T-helper 2 cell treated with Interferon-gamma antibody and Interleukin-4, amounts not matched to agents 100 ng/mL and 5 ng/mL, for 36 hours (primary cell): Measurements from ENCODE around the gene CBY1. TPM values are rescaled to one million over a fixed set of nuclear protein-coding genes. Genes with fewer than 3 reads are reported as not detected.

Source experiments
- intact Hi-C: fragments of 100-400 bp; cut with micrococcal nuclease; formaldehyde crosslinking; loops from one replicate; pipeline ENCODE4 v1.15.1; 2023
- total RNA-seq: library from RNA; stranded (reverse); gene quantifications from 2 replicates; pipeline ENCODE4 v1.2.3, GENCODE V29; 2022

CBY1 gene
- total RNA-seq, 1 donor from 2014 or later: 10.2 TPM

DNA sequence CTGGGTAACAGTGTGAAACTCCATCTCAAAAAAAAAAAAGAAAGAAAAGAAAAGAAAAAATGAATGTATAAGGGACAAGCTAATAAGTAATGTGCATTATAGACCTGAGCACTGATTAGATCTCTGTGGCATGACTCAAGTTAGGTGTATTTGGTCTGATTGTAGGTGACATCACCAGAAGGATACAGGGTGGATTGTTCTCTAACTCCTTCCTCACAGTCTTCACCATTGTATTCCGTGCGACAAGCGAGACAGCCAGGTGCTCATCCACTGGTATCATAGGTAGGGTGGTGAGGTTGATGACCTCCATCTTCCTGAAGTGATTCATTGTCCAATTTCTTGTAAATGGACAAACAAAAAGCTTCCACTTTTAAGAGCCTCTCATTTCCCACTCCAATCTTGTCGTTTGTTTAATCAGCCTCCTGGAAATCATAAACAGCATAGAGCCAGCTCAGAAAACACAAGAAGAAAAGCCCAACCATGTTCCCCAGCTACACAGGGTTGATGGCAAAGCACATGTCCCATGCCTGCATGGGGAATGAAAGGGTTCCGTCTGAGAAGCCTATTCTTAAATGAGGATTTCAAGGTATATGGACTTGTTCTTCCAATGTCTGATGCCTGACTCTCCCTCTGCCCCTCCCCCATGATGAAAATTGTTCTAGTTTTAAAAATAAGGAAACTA, 6.5 kb upstream of the CBY1 start:
- intact Hi-C loops: no loop called here

DNA sequence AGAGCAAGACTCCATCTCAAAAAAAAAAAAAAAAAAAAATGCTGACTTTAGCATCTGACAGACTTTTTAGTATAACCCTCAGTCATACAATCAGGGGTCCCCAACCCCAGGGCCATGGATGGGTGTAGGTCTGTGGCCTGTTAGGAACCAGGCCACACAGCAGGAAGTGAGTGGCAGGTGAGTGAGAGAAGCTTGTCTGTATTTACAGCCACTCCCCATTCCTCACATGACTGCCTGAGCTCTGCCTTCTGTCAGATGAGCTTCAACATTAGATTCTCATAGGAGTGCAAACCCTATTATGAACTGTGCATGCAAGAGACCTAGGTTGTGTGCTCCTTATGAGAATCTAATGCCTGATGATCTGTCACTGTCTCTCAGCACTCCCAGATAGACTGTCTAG, 3.6 kb upstream of the CBY1 start:
- intact Hi-C loops: no loop called here

DNA sequence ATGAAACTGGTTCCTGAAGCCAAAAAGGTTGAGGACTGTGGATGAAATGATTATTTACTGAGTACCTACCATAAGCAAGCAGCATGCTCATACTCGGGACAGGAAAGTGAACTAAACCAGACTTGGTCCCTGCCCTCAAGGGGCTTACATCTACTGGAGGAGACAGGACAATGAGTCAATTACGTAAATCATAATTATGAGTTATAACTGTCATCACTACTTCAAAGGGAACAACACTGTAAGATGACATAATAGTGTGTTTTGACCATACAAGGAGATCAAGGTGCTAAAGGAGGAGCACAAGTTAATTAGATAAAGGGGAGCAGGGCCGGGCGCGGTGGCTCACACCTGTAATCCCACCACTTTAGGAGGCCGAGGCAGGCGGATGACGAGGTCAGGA, 2.7 kb upstream of the CBY1 start:
- intact Hi-C loops: no loop called here

DNA sequence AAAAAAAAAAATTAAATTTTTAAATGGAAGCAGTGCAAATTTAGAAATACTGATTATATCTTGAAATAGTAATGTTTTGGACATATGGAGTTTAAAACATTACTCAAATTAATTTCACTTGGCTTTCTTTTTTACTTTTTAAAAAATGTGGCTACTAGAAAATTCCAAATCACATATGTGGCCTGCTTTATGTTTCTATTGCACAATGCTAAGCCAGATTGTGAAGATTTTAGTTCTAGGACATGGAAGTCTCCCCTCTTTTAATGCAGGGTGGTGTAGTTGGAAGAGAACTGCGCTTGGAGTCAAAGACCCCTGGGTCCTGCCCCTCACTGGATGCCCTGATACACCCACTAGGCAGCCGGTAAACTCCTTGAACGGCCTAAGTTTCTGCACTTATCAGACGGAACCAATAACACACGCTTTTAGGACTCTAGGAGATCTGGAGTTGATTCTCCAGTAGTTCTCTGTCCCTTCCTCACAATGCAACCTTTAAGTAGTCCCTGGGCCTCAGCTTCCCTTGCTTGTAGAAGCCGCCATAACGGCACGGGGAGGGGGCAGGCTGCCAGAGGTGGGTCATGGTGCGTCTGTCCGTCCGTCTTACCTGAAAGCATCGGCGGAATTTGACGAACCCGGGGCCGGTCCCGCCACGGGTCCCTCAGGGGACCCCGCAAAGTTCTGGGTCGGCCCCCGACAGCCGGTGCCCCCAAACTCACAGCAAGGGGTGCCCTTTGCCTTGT, 751 bp upstream of the CBY1 start:
- intact Hi-C loops: loop anchor here (1.0 kb wide), 2 partner anchors 45 to 149 kb away; partner anchors contain the start of genes DDX17 and JOSD1

DNA sequence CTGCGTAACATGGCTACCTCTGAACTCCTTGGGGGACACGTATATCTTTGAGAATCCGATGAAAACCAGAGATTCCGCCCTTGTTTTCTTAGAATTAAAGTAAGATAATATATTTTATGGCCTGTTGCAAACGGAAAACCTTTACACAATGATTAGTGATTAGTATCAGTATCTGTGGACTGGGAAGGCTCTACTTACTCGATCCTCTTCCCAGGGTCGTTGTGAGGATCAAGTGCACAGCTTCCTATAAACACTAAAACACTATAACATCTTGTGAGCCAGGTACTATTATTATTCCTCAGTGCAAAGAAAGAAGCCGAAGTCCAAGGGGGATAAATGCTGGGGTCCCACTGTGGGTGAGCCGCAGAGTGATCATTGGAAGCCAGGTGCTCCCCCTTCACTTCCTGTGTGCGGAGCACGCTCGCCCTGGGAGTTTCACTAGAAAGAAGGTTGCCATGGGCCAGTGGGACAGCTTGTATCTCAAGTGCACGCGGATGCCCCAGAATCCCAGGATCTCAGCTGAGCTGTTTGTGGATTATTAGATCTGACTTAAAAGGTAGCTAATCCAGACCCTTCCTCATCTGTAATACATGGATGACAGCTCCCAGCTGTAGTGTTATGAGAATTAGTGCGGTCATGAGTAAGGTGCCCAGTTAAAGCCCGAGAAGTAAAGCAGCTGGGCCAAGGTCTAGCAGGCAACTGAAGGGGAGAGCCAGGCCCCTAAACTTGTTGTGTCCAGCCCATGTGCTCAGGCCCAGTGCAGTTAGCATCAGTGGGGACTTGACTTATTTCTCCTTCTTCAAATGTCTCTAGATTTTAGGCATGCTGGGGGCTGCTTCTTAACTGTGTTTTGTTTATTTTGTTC, 839 bp downstream of the CBY1 start:
- intact Hi-C loops: loop anchor here (1.0 kb wide), 1 partner anchor 24 kb away; the partner anchor contains the start of gene TOMM22

DNA sequence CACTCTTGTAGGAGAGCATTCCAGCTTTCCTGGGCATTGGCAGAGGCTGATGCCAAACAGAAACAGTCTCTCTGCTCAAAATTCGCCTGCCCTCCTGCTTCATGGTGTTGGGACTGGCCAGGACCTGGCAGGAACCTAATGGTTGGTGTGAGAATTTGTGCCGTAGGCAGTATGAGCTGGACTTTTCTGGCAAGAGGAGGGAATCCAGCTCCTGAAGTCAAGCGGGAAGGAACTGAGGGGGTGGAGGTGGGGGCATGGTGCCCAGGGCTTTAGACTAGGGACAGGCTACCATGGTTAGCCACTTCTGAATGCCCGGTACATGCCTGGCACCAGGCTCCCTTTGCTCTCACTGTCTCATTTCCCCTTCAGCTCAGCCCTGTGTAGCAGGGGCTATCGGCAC, 18.4 kb downstream of the CBY1 start:
- intact Hi-C loops: no loop called here

DNA sequence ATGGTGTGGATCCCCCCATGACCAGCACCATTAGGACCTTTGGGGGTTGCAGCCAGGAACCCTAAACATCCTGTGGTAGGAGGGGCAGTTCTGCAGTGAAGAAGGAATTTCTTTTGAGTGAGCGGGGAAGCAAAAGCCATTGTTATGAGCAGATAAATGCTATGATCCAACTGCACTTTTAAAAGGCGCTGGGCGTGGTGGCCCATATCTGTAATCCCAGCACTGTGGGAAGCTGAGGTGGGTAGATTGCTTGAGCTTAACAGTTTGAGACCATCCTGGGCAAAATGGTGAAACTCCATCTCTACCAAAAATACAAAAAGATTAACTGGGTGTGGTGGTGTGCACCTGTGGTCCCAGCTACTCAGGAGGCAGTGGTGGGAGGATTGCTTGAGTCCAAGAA, 19.4 kb downstream of the CBY1 start:
- intact Hi-C loops: no loop called here

DNA sequence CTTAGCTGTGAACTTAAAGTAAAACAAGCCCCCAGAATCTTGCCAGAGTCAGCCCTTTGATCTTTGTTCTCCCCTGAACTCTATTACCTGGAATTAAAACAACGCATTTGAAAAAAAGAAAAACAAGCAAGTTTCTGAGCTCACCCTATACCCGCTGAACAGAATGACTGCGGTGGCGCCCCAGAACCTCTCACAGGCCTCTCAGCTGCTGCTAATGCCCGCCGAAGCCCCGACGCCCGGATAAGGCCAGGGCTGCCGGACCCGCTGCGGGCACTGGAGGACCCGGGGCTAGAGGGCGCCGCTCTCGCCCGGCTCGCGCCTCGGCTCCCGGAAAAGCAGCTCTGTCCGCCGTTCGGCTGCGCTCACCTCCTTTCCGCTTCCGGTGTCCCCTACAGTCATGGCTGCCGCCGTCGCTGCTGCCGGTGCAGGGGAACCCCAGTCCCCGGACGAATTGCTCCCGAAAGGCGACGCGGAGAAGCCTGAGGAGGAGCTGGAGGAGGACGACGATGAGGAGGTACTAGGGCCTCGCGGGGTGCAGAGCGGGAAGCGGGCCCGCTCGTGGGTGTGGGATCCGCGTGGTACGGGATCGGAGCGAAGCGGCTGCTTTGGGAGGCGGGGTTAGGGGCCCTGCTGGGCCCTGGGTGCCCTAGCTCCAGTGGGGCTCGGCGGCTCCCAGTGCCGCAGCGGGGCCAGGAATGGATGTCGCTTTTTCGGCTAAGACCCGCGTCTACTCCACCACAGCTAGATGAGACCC, 25.3 kb downstream of the CBY1 start, which contains the start of gene TOMM22:
TOMM22 (plus strand) TSS at position 376 of the 754 bp plus-strand sequence; CDS start at position 398, 22 bp downstream.
- intact Hi-C loops: loop anchor here (1.0 to 2.0 kb wide), 2 partner anchors 19 to 24 kb away; partner anchors contain the start of gene JOSD1

DNA sequence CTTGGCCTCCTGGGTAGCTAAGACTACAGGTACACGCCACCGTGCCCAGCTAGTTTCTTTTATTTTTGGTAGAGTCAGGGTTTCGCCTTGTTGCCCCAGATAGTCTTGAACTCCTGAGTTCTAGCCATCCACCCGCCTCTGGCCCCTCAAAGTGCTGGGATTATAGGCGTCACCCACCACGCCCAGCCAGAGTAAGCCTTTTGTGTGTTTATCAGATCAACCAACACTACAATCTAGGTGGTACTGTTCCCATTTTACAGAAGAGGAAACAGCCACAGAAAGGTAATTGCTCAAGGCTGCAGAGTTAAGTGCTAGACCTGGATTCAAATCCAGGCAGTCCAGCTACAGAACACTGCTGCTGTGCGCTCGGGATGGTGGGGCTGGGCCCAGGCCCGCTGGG, 28.5 kb downstream of the CBY1 start:
- intact Hi-C loops: no loop called here

DNA sequence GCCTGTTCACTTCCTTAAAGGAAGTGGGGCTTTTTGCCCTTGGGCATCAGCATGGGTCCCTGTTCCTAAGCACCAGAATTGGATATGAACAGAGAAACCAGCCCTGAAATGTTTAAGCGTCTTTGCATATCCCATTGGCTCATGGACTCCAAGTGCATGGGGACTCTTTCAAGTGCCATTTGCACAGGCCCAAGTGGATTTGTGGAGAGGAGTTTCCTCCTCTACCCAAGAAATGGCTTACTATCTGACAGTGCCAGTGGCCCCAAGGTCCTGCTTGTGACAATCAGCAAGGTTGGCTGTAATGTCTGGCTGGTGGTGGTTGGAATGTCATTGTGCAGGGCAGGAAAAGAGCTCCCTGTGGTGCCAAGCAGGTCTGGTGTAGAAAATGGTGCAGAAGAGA, 29.3 kb downstream of the CBY1 start:
- intact Hi-C loops: no loop called here

DNA sequence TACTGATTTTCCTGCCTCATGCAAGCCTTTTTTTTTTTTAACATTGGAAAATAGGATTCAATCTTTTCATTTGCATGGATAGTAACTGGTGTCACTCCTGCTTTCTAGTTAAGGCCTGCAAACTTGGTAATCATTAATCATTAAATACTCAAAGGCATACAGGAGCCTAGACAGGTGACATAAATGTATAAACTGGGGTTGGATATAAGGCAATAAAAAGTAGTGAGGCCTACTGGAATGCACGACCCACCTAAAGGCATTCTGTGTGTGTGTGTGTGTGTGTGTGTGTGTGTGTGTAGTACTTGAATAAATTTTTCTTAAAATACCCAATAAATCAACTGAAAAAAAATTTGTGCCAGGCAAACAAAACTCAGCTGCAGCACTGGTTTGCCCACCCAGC, 33.2 kb downstream of the CBY1 start:
- intact Hi-C loops: no loop called here

DNA sequence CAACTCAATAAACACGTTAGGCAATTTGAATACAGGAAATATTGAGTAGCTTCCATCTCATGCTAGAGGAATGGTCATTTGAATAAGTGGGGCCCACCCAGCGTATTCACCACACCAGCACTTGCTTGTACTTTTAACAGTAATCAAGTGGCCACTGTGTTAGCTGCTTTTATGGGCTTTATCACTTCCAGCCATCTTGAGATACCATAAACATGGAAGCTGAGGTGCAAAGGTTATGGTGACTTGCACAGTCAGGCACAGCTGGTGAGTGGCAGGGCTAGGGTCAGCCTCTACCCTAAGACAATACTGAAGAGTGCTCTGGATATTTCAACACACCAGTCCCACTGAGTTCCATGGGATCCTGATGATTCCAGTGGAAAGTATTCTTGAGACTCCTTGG, 37.6 kb downstream of the CBY1 start:
- intact Hi-C loops: no loop called here

DNA sequence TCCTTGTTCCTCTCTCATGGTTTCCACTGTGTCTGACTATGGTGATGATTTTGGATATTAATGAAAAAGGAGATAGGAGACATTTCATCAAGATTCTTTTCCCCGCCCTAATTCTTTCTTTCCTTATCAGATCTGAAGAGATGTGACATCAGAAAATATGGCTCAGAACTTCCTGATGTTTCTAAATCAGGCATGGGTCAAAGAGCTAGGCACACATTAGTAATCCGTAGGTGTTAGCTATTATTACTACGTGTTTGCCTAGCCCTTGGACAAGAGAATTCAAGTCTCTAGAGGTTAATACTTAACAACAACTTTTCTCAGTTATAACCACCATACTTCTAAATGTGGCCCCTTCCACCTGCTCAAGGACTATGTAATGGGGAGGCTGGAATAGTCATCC, 38.5 kb downstream of the CBY1 start:
- intact Hi-C loops: no loop called here

DNA sequence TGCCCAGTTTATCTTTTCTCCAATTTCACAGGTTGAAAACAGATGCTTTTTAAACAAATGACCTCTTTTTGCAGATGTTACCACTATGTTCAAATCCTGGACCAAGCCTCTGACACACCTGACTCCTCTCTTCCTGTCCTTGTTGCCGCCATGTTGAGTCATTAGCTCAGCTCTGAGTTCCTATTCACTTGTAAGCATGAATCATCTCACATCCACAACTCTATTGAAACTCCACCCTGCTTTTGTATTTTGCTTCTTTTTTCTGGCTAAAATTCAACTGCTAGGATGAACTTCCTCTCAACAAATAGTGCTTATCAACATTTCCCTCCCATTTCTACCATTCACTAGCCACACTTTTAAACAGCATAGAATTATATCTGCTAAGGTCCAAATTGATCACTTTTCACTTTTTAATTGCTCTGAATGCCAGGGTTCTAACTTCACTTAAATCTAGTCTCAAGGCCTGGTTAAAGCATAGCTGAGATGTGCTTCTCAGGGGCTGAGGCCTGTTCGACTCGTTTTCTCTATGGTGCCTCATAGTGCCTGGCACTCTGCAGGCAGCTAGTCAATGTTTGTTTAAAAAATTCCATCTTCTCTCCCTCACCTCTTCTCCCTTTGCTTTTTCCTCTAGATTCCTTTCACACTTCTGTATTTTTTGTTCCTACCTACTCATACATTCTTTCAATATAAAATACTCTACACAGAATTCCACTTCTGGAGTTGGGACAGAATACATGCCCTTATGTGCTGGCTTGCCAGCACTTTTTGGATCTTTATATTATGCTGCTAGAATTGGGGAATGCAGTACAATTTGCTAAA, 40.4 kb downstream of the CBY1 start:
- intact Hi-C loops: no loop called here

DNA sequence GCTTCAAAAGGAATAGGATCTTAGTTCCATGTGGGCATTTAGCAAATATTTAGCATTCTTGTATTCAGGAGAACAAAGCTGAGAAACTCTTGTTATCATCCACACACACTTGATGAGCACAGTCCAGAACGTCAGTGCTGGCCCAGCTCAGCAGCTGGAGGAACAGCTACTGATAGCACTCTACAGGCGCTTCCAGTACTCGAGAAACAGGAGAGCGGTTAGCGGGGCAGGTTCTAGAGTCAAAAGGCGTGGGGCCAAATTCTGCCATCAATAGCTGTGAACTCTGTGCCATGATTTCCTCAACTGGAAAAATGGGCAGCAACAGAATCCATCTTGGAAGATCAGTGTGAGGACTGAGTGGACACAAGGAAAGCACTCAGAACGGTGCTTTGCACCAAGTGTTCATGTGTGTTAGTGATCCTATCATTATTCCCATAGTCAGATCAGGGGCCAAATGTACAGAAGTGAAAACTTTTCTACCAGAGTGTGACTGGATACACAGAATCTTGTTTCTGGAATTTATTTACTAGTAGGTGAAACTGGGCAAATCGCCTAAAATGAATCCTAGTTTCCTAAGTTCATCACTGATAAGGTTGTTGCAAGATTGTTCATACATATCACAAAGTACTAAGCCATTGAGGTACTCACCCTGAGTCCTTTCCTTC, 41.1 kb downstream of the CBY1 start:
- intact Hi-C loops: no loop called here

DNA sequence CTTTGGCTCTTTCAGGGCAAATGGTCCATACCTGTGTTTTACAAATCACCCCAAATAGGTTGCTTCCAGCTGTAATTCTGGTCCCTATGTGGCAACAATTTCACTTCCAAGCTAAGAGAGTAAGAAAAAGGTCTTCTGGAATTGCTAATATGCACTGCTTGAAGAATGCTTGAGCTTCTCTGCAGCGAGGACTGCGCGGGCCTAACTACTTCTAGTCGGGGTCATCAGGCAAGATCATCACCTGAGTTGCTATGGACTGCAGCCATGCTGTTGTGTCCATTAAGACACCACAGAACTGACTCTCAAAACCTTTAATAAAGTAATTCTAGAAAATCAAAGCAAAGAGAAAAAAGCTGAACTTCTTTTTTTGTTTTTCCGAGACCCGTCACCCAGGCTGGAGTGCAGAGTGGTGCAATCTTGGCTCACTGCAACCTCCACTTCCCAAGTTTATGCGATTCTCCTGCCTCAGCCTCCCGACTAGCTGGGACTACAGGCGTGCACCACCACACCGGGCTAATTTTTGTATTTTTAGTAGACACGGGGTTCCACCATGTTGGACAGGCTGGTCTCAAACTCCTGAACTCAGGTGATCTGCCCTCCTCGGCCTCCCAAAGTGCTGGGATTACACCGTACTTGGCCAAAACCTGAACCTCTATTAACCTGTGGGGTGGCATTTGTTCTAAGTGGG, 42.1 kb downstream of the CBY1 start:
- intact Hi-C loops: no loop called here

DNA sequence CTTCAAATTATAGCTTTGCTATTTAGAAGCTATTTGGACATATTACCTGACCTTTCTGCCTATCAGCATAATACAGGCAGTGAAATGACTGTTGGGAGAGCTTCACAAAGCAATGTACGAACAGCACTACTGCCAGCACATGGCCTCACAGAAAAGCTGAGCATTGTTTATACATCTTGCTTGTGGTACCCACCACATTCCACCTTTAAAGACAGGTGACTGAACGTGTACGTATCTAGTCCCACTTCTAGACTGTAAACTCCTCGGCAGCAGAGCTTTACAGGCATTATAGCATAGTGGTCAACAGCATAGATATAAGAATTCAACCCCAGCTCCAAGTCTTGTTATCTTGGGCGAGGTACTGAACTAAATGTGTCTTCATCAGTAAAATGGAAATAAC, 42.7 kb downstream of the CBY1 start:
- intact Hi-C loops: no loop called here

DNA sequence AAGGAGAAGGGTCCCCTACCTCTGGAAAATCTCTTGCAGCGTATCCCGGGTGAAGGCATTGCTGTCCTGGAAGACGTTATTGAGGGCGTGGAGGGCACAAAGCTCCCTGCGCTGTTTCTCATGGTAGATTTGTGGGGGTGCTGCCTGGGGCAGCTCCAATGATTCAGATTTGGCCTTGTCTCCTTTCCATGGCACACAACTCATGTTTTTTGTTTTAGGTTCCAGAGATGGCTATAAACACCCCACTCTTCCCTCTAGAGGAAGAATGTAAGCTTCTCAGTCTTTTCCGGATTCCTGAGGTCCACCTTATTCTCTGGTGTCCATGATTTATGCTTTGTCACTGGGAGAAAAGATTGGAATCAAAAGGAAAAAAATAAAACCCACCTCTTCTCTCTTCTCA, 43.3 kb downstream of the CBY1 start:
- intact Hi-C loops: loop anchor here (1.0 to 2.0 kb wide), 2 partner anchors 19 to 43 kb away; partner anchors contain the start of genes CBY1, FAM227A and TOMM22

DNA sequence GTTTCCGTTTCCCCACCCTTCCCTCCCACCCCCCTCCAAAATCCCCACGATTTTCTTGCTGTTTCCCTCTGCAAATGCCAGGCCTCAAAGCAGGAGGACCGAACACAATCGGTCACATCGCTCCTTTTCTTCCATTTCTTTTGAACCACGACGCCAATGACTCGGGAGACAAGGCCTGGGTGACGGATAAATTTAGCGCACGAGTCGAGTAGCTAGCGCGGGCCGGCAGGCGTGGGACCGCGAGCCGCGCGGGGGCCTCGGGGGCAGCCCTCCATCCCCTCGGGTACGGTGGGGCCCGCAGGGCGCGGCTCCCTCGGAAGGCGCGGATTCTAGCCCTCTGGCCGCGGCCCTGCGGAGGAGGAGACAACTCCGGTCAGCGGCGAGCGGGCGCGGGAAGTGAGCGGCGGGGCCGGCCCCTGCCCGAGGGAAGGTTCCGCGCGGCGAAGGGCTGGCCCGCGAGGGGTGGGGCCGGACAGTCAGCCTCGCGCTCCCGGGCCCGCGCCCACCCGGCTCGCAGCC, 43.9 kb downstream of the CBY1 start:
- intact Hi-C loops: loop anchor here (1.0 to 2.0 kb wide), 2 partner anchors 20 to 44 kb away; partner anchors contain the start of genes CBY1, FAM227A and TOMM22
